GM19035 (cell line): ENCODE data around the gene ARHGAP15.

Source experiments
- ATAC-seq: cut with Tn5 transposase; IDR thresholded peaks from one replicate; pipeline ENCODE4 v1.9.1; 2021; ENCODE audit not compliant: unreplicated experiment

ARHGAP15 gene

DNA sequence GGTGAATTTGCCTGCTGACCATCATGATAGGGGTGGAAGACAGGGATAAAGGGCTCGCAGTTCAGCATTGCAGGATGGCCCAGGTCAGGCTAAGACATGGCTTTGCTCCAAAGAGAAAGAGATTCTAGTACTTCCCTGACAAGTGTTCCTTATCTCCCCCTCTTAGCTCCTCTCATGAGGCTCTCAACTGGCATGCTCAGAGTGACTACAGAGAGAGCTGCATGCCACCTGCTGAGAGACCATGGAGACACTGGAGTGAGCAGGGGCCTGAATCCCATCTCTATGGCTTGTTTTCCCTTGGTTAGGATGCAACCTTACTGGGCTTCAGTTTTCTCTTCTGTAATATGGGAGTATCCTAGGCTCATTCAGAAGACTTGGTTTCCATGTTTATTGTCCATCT, 94.3 kb downstream of the ARHGAP15 start:
- ATAC-seq = no peak

DNA sequence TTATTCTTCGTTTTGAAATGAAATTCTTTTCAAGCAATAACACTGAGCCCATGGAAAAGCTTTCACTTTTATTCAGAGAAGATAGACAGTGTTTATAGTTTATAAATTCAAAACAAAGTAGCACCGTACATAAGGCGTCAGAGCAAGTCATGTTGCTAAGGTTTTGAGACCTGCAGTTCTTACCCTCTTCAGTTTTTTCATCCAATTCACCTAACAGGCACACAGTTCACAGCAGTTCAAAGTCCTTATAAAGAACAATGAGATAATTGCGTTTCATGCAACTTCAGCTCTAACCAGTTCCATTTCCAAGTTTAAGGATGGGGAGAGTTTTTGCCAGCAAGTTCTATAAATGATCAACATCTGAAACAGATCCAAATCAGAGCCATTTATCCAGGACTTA, 96.7 kb downstream of the ARHGAP15 start:
- no peak for ATAC-seq

DNA sequence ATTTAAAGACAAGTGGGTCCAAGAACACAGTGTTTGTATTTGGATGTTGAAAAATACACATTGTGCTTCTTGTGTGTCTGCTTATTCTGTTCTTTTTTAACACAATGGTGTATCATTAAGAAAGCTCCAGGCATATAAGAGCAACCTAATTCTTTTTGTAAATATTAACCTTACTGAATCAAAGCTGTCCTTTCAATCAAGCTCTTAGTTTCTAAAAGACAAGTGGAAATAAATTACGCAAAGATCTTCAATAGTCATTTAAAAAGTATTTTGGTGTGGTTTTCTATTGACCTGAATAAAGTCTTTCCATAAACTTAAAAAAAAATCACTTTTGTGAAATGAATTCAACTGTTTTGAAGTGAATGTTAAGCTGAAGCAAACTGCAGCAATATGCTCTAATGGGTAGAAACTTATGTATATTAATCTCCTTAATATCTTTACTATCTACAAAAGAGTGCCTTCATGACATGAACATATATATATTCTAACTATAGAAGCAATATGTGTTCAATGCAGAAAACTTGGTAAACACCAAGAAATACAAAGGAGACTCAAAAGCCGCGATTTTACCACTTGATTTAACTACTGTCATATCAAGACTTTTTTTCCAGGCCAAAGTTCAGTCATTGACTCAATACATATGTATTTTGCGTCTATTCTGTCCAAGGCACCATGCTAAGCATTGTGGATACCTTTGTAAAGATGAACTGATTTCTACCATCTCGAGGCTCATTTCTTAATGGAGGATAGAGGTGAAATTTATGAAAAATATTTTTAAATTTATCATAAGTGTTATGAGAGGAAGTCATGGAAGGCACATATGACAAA, 97.7 kb downstream of the ARHGAP15 start:
- ATAC-seq = no peak

DNA sequence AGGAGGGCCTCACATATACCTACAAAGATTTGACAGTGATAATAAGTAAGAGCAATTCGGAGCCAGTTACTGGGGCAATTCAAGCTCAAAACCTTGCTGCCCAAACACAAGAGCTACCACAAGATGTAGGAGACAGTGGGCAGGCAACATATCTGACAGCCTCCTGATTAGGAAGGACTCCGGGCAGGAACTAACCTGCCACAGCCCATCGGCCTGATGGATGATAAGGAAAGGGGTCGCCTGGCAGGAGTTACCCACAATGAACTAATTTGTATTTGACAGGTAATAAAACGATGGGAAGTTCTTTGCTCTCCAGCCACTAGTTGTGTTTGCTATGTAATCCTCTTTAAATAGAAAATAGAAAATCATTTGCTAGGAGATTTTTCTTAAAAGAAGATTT, 100.2 kb downstream of the ARHGAP15 start:
- ATAC-seq = no peak

DNA sequence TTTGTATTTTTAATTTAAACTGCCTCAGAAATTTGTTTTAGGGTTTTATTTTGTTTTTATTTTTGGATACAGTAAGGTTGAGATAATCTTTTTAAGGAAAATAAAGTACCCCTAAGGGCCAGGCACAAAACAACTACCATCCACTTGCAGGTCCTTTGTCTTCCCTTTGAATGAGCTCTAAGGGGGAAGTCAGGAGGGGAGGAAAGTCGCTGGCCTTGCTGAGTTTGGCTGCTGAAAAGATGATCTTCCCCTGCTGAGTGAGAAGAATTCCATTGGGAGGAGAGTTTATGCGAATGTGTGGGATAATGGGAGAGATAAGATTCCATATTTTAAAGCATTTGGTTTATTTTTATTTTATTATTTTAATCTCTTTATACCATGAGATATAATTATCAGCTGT, 100.7 kb downstream of the ARHGAP15 start:
- no peak for ATAC-seq

DNA sequence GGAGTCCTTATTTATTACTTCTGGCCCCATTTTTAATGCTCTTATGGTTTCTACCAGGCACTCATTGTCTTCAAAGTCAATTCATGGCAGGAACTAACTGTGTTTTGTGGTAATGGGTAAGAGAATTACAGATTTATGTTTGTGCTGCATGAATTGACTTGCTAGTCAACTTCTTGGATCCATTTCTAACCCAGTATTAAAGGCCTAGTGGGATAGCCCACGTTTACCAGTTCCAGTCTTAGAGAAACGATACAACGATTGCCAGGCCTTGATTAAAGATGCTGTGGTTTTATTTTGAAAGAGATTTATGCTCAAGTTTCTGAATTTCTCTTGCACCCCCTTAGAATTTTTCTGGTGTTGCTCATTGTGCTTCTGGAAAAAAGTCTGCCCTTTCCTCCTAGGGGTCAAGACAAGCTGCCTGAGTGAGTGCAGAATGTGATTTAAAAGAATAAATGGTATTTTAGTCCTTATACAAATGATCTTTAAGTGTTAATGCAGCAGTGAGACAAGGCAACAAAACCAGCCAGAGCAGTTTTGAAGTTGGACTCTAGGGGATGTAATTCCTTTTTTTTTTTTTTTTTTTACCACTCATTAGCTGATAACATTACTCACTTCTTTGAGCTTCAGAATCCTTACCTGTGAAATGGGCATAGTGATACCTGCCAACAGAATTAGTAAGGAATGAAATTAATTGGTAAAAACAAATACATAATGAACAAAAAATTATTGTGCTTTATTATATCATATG, 101.5 kb downstream of the ARHGAP15 start:
- no peak for ATAC-seq

DNA sequence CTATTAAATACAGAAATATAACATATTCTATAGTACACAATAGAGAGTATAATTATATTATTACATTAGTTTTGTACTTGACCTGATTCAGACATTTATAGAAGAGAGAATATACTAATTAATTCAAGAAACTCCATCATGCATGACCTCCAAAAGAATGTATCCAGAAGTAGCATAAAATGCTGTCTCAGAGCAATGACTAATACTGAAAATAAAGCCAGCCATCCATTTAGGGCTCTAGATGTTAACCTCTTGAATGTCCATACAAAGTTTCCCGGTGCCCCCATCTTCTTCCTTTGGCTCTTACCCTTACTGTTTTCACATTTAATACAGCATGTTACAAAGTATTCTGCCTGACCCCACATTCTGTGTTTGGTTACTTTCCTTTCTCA, 102.0 kb downstream of the ARHGAP15 start:
- no peak for ATAC-seq

DNA sequence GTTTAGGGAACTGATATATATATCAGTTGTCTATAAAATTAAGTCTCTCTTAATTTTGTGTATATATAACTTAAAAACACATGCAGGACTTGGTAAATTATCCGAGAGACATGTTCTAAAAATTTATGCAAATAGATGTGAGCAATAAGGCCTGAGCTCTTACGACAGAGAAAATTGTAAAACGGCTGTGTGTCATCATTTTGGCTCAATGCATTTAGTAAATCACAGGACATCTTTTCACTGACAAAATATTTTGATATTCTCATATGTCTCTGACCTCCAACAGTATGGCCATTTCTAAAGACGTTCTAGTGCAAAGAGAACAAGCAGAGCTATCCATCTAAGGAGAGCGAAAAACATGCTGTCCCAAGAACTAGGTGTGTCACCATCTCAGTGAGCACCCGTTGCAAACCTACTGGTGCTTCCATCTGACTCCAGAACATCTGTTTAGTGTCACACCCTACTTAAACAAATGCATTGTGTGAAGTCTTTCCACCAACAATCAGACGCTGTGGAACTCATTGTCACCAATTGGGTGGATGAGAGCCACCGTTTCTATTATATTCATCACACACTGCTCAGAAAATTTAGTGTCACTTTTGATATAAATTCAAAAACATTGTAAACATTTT, 108.0 kb downstream of the ARHGAP15 start:
- ATAC-seq = no peak

DNA sequence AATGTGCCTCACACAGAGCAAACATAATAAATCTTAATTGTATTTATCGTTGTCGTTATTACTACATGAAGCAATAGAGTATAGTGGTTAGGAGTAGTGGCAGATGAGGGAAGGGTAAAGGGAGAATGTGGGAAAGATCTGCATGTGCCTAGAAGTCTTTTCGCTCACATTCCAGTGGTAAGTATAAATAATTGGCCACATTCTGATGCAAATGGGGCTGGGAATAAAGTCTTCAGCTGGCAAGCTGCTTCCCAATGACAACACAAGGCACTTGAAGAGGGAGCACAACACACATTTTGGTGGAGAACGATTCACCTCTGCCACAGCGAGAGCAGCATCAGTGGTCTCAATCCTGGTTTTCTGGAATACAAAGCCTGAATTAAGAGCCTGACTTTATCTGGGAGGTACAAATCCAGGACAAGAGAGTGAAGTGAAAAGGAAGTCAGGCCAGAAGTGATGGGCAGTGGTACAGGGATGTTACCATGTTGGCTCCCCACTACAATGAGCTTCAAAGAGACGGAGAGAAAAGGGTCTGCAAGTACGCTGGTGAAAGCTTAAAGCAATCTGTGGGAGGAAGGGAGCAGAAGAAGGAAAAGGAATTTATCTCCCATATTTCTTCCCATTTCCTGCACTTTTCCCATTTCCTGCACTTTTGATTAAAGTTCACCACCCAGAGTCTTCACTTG, 112.3 kb downstream of the ARHGAP15 start:
- no peak for ATAC-seq

DNA sequence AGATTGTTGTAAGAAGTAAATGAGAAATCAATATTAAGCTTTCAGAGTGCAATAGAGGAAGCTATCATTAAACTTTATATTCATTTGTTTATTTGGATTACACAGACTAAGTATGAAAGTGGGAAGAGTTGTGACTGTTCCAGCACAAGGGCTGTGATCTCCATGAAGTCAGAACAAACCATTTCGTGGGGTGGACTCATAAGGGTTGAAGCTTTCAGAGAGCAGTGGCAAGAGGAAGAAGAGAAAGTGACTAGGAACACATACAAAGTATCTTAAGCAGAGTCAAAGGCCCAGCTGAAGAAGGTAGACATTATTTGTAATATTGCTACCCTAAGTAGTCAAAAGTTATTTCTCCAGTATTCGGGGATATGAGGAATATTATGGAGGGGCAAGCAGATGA, 117.0 kb downstream of the ARHGAP15 start:
- no peak for ATAC-seq

DNA sequence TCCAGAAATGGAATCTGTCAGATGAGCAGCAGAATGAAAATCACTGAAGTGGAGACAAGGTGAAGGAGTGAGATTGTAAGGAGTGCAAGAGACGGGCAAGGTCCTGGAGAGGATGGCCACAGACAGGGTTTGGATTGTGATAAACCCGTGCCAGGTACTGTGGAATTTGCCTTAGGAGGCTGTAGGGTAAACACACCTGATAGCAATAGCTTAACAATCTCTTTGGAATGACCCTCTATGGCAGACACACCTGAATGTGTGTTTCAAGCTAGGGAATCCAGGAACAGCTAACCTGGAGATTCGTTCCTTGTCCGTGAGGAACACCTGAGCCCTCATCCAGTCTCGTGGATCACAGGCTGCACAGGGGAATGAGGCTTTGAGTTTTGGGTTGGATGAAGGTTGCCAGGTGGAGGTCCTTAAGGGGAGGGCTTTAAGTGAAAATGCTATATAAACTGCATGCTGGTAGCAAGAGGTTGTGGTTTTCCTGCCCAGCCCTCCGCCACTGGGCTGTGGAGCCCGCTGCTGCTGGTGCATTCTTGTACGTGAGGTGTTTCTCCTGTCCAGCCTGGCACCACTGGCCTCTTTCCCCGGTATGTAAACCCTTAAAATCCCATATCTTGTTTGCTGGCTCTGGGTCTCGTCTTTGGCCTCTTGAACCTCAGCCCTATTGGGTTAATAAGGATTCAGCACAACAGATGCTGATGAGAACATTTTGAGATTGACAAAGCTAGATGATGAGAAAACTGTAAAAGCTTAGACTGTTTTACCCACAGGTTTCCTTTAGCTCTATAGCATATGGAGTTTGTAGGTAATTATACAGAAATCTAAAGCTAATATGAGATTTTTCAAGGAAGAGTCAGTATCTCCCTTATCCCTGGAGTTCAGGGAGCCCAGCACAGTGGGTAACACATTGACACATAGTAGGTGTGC, 117.9 kb downstream of the ARHGAP15 start:
- no peak for ATAC-seq

DNA sequence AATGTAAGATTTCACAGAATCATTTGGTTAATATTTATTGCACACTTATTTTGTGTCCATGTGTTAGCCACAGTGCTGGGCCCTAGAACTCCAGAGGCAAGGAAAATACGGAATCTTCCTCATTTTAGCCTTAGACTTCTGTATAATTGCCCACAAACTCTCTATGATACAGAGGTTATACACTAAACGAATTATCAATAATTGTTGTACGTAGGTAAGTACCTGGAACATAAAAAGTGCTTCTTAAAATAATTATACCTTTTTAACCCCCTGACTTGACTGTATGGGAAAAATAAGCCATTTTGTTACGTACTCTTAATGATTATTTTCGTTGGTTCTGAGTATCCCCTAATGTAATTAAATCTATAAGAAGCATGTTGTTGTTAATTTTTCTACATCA, 119.4 kb downstream of the ARHGAP15 start:
- ATAC-seq = no peak

DNA sequence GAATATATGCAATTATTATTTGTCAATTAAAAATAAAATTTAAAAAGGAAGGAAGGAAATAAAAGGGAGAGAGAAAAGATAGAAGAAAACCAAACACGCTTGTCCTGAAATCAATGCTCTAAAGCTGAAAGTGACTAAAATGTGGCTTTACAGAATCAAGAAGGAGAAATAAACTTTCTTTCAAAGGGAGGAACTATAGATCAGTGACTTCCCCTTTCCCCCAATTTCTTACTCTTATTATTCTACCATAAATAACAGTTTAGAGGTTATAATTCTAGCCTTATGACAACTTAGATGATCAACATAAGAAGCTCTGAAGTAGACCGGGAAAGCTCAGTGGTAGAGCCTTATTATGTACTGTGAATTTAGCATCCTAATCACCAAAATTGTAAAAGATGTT, 122.5 kb downstream of the ARHGAP15 start:
- ATAC-seq = no peak

DNA sequence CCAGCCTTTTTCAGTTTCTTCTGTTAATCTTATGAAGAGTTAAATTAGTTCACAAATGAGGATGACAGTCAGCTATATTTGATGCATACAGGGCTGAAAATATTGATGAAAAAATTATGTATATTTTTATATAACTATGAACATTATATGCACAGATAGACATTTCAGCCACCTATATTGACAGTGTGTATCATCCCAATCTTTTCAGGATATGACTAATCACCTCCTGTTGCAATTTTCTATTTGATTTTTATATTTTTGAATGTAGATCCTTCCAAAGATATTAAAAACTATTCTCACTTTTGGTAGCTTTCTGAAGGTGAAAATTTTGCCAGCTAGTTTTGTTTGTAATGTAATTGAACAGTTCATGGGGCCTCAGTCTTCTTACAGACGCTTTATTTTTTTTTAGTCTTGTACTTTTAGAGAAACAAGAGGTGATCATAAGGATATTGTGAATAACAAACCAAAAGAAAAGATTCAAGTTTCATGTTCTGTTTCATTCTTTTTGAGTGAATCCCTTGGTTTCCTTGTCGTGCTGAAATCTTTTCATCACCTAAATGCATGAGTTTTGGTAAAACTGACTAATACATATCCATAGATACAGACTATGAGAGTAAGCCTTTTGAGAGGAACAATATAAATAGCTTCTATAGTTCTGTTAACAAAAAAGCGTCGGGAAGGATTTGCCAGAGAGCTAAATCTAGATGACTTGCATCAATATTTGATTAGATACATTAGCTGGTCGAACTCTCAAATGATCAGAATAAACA, 123.1 kb downstream of the ARHGAP15 start:
- ATAC-seq = no peak

DNA sequence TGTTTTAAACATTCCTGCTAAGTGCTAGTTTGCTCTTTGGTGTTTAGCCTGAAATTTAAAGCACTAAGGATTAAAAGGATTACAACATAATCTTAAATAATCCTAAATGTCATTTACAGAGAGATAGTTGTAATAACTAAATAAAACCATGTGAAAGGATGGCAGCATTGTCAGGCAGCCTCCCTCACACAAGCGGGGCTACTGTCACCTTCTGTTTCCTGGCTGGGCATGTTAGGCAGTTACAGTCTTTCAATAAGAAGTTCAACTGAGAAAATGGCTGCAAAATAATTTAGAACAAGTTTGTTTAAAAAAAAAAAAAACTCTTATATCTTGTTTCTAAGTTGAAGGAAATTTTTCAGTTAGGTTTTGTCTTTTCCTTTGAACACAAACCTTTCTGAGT, 124.9 kb downstream of the ARHGAP15 start:
- no peak for ATAC-seq

DNA sequence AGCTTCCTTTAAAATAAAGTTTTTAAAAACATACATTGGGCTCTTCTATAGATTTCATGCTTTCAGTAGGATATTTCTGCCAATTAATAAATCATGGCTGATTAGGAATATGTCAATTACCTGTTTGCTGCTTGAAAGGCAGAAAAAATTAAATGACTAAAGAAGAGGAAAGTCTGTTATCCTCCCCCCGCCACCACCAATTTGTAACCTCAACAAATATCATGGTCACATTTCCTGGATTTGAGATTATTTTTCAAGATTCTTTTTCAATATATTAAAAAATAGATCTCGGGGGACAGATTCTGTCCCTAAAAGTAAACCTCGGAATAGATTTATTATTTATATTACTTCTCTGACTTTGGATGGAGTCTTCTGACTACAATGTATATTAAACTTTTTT, 125.9 kb downstream of the ARHGAP15 start:
- no peak for ATAC-seq

DNA sequence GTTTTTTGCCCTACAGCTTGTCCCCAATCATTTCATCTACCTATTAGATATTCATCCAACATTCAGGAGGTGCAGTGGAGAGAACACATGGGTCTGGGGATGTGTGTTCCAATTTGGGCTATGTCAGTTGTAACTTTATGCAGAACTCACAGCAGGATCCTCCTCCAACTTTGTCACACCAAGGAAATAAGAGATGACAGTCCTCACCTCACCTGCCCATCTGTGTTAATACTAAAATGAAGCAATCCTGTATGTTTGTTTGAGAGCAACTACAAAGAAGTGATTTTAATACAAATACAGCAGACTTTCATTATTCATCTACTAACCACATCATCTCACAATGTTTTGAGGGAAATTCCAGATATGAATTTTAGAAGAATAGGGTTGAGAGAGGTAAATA, 126.7 kb downstream of the ARHGAP15 start:
- ATAC-seq = no peak

DNA sequence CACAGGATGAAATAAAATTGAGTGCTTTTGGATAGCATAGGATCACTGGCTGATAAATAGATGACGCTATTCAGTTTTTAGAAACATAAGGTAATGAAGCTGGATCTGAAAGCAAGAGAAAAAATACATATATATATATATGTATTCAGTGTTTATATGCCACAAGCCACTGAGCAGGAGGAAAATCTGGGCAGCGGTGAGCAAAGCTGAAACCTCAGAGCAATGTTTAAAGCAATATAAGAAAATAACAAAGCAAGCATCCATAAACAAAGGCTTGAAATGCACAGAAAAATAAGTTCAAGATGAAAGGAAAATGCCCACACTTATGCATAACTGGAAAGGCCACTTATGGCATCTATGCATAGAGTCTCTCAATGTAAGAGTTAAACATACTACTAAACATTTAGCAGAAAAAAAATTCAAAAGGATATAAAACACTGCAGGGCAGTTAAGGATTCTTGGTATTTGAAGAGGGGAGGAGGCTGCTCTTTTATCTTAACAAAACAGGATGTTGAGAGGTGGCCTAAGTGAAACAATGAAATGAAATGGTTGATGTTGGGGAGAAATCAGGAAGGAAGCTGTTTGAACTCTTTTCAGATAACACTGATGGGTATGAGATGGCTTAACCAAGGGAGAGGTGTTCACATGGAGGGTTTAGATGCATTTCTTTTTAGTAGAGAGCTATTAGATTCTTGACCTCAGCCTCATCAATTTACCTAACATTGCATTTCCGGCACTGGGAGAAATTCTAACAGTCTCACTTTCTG, 129.1 kb downstream of the ARHGAP15 start:
- no peak for ATAC-seq
